Measurements from ENCODE around the gene OCA2. TPM values are rescaled to one million over a fixed set of nuclear protein-coding genes. Genes with fewer than 3 reads are reported as not detected.

Gene OCA2
- total RNA-seq, 1 donor from 2014 or later: 2.8 TPM

- peaks cover 4% of the 10 kb centered on the region for H3K36me3 Mint-ChIP-seq
- H3K4me1 Mint-ChIP-seq (ENCODE audit: unreplicated experiment): peaks cover 3% of the 10 kb centered on the region
- TF ChIP-seq CTCF (conservative IDR thresholded peaks at IDR 0.05): no peak
- H3K27ac Mint-ChIP-seq: no peak overlapping the region
- no peak overlapping the region for H3K4me3 Mint-ChIP-seq
- H3K27me3 Mint-ChIP-seq: peaks cover 54% of the 10 kb centered on the region
- peak; percentile 29 for DNase-seq (ENCODE audit: extremely low spot score, unreplicated experiment)
- H3K9me3 Mint-ChIP-seq: no peaks in the 10 kb centered on the region
These were observed 6.2 kb upstream of the OCA2 start for GRCh38 chr15:28105224-28105791.

- Mint-ChIP-seq H3K4me1 (ENCODE audit: unreplicated experiment) (peaks cover 3% of the 10 kb centered on the region), H3K4me3 (no peak overlapping the region), H3K27me3 (peaks cover 63% of the 10 kb centered on the region), H3K27ac (no peak overlapping the region), H3K9me3 (no peaks in the 10 kb centered on the region), H3K36me3 (peaks cover 4% of the 10 kb centered on the region)
- no peak for TF ChIP-seq CTCF (conservative IDR thresholded peaks at IDR 0.05)
- DNase-seq (ENCODE audit: extremely low spot score, unreplicated experiment): no peak
These were observed 5.2 kb upstream of the OCA2 start for GRCh38 chr15:28104326-28104725.

DNA sequence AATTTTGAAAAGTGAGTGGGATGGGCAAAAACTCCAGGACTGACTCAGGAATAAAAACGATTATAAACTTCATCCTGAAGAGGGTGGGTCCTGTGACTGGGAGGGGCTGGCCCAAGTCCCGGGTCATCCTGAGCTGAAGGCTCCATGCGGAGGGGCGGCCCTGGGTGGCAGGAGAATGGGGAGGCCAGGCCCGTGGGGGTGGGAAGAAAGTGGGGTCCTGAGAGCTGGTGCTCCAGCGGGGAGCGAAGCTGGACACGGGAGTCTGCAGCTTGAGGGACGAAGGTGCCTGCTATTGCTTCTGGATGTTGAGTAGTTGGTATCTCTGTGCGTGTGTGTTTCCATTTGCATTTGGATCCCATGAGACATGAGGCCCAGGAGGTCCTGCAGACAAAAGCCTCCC lies 4.7 kb upstream of the OCA2 start:
- Mint-ChIP-seq H3K4me3 (peak overlapping the region; percentile 24), H3K27ac (no peak overlapping the region), H3K9me3 (no peaks in the 10 kb centered on the region), H3K4me1 (ENCODE audit: unreplicated experiment) (peaks cover 3% of the 10 kb centered on the region), H3K36me3 (peaks cover 3% of the 10 kb centered on the region), H3K27me3 (peaks cover 67% of the 10 kb centered on the region)
- DNase-seq (ENCODE audit: extremely low spot score, unreplicated experiment): peak; percentile 53
- no peak for TF ChIP-seq CTCF (conservative IDR thresholded peaks at IDR 0.05)

DNA sequence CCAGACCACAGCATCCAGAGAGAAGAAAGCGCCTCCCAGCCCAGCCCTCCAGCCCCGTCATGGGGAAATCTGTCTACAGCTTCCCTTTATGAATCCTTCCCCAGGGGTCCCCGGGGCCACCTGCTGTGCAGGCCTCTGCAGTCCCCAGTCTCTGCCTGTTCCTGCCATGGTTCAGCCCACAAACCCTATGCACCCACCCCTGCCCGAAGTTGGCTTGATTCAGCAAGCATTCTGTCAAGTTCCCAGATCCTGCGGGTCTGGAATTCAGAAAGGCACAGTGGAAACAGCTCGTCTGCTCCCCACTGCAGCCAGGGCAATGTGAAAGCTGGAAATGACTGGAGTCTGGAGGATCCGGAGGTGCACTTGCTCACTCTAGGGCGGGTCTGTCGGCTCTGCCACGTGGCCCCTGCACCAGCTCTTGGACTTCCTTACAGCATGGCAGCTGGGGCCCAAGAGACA lies 2.9 kb upstream of the OCA2 start:
- Mint-ChIP-seq H3K4me1 (ENCODE audit: unreplicated experiment) (peaks cover 13% of the 10 kb centered on the region), H3K27ac (no peak overlapping the region), H3K9me3 (no peaks in the 10 kb centered on the region), H3K4me3 (no peak overlapping the region), H3K36me3 (peaks cover 3% of the 10 kb centered on the region), H3K27me3 (peaks cover 75% of the 10 kb centered on the region)
- DNase-seq (ENCODE audit: extremely low spot score, unreplicated experiment): peak; percentile 59
- TF ChIP-seq CTCF (conservative IDR thresholded peaks at IDR 0.05): no peak

DNA sequence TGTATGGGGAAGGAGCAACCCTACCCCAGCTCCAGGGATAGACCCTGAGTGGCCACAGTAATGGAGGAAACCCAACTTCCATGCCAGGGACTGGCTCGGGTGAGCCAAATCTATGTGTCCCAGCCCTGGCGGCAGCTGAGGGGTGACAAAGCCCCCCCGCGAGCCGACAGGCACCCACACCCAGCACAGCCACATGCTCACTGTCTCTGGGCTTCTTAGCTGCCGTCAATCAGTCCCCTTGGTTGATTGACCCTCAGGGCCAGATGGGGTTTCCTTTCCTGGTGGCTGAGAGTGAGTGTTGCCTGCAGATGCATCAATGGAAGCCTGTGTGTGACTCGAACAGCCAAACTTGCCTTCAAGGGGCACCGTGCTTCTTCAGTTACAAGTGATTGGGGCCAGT lies 2.1 kb upstream of the OCA2 start:
- H3K4me3 Mint-ChIP-seq: no peak overlapping the region
- peak; percentile 58 for DNase-seq (ENCODE audit: extremely low spot score, unreplicated experiment)

More for the DNA sequence above, 2.1 kb upstream of the OCA2 start:
- Mint-ChIP-seq H3K27ac (no peak overlapping the region), H3K27me3 (peaks cover 77% of the 10 kb centered on the region), H3K9me3 (no peaks in the 10 kb centered on the region), H3K4me1 (ENCODE audit: unreplicated experiment) (peaks cover 15% of the 10 kb centered on the region), H3K36me3 (peaks cover 3% of the 10 kb centered on the region)
- no peak for TF ChIP-seq CTCF (conservative IDR thresholded peaks at IDR 0.05)

All from type B pancreatic cell (in vitro differentiated cells).